Vagina (tissue), 2 donors: ENCODE measurements around the gene LSM3. TPM values are rescaled to one million over a fixed set of nuclear protein-coding genes. Genes with fewer than 3 reads are reported as not detected.

Source experiments
- DNase-seq, 2 donors: peaks; one replicate each; pipeline ENCODE4 v3.0.0-alpha.2; 2017; ENCODE audit errors: extremely low spot score in 2 of 2
- H3K27ac ChIP-seq: fragments of 200-600 bp; sonication (generic); one replicate; pipeline ENCODE4 v1.5.1; 2019
- H3K27me3 ChIP-seq: fragments of 200-600 bp; sonication (generic); one replicate; pipeline ENCODE4 v1.5.1; 2019
- H3K36me3 ChIP-seq, 2 donors: fragments of 200-600 bp; sonication (generic); one replicate each; pipeline ENCODE4 v1.5.1; 2017 to 2019
- H3K4me1 ChIP-seq: fragments of 200-600 bp; sonication (generic); one replicate; pipeline ENCODE4 v1.5.1; 2019
- H3K4me3 ChIP-seq, 2 donors: fragments of 200-600 bp; sonication (generic); 1 replicate in 1 of 2; 2 replicates in 1 of 2; pipeline ENCODE4 v1.5.1; 2016 to 2019
- H3K9me3 ChIP-seq: fragments of 200-600 bp; sonication (generic); one replicate; pipeline ENCODE4 v1.5.1; 2019
- CTCF ChIP-seq, 3 experiments: fragments of 450-650 bp in 2 of 3; fragments of 200-600 bp in 1 of 3; sonication (generic) in 1 of 3; IDR thresholded peaks; one replicate each; pipeline ENCODE4 v1.5.1; 2017 to 2019; ENCODE audit warnings: antibody characterized with exemption in 3 of 3, mild to moderate bottlenecking in 2 of 3, moderate library complexity in 2 of 3
- POLR2A ChIP-seq, 2 donors: fragments of 450-650 bp; IDR thresholded peaks; one replicate each; pipeline ENCODE4 v1.6.1; 2017; ENCODE audit warnings: antibody characterized with exemption in 2 of 2, mild to moderate bottlenecking in 2 of 2, moderate library complexity in 2 of 2
- POLR2AphosphoS5 ChIP-seq, 2 donors: sonication (generic); formaldehyde crosslinking; IDR thresholded peaks; one replicate each; pipeline ENCODE4 v1.9.0; 2017; ENCODE audit warnings: antibody characterized with exemption in 2 of 2, mild to moderate bottlenecking in 2 of 2, low read depth in 1 of 2; ENCODE audit not compliant: insufficient read depth in 1 of 2
- intact Hi-C: fragments of 100-400 bp; cut with DNase I; formaldehyde crosslinking; loops from one replicate; pipeline ENCODE4 v1.15.1; 2023
- total RNA-seq: library from RNA; depleted of rRNA; stranded (reverse); fragments of >200 nt; gene quantifications from one replicate; pipeline ENCODE4 v1.2.3, GENCODE V29; 2016

The LSM3 gene
- 6.4 TPM for total RNA-seq

DNA sequence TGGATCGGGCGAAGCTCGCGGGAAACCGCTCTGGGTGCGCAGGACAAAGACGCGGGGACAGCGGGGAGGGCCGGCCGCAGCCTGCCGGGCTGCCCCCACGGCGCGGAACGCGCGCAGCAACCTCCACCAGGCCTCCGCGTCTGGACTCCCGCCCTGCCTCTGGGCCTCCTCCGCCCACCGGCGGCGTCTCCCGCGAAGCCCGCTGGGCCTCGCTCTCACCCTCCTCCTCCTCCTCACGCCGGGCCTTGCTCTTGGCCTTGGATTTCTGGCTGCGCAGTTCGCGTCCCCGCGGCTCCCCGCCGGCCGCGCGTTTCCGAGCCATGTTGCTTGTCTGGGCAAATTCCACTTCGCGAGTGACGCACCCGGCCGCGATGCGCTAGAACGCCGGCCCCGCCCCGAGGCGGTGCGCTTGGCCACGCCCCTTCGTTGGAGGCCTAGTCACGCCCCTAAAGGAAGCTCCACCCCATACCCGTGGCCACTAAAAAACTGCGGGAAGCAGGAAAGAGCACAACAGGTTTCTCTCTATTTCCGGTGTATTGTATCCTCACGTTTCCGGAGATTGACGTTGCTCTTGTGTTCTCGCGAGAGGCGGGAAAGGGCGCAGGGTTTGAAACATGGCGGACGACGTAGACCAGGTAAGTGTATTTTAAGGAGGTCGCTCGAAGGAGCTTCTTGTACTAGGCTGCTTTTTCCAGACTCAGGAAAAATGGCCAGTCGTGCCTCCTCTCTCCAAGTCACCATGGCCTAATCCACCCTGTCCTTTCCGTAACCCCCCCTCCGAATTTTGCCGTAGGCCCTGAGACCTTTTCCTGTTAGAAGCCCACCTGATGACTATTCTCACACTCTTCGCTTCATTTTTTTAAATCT, at the start of gene LSM3, which contains the start of gene XPC:
Gene LSM3 (plus strand): TSS at position 571 of the 867 bp plus-strand sequence. CDS start 44 bp downstream, at position 615.
Gene XPC (minus strand): TSS at position 355 of the 867 bp plus-strand sequence. CDS start 33 bp downstream, at position 322.
- Histone ChIP-seq H3K9me3 (no peaks in the 10 kb centered on the region), H3K27ac (peak within 1 kb of the TSS; percentile 88), H3K4me3 (peak within 1 kb of the TSS; percentile 66 to 82), H3K27me3 (no peaks in the 10 kb centered on the region), H3K4me1 (peaks cover 50% of the 10 kb centered on the region), H3K36me3 (peaks cover 0 to 11% of the 10 kb centered on the region in 2 donors)
- DNase-seq, result peak; percentile 99
- TF ChIP-seq CTCF (IDR thresholded peaks at IDR 0.05) (peak in 1 of 3 experiments; percentile 6), POLR2A (IDR thresholded peaks at IDR 0.05) (peak; percentile 80 to 97), POLR2AphosphoS5 (IDR thresholded peaks at IDR 0.05; ENCODE audit: insufficient read depth in 1 of 2, low read depth in 1 of 2) (peak; percentile 99 to 100)
- intact Hi-C loops, result no loop called here

DNA sequence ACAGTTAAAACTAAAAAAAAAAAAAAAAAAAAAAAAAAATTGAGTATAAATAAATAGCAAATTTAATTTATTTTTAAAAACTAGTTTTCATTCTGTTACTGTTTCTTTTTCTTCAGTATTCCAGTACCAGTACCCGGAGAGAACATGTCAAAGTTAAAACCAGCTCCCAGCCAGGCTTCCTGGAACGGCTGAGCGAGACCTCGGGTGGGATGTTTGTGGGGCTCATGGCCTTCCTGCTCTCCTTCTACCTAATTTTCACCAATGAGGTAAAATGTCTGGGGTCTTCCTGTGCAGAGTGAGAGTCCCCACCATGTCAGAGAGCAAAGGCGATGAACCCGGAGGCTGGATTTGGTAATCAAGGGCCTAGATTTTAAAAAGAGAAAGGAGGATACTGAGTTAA, 49.3 kb upstream of the LSM3 start:
- Histone ChIP-seq H3K4me3 (no peak overlapping the region), H3K27me3 (no peaks in the 10 kb centered on the region), H3K4me1 (peaks cover 26% of the 10 kb centered on the region), H3K9me3 (no peaks in the 10 kb centered on the region), H3K36me3 (peaks cover 0 to 49% of the 10 kb centered on the region in 2 donors), H3K27ac (no peak overlapping the region)
- DNase-seq, result no peak
- intact Hi-C loops, result loop anchor here (5.0 kb wide), 1 partner anchor 53 kb away; no protein-coding TSS in a partner anchor
- TF ChIP-seq CTCF (IDR thresholded peaks at IDR 0.05), result no peak
- no peak for TF ChIP-seq POLR2AphosphoS5 (IDR thresholded peaks at IDR 0.05; ENCODE audit: insufficient read depth in 1 of 2, low read depth in 1 of 2)
- TF ChIP-seq POLR2A (IDR thresholded peaks at IDR 0.05), result no peak

- Histone ChIP-seq H3K27me3 (no peaks in the 10 kb centered on the region), H3K36me3 (peaks cover 0 to 58% of the 10 kb centered on the region in 2 donors), H3K9me3 (no peaks in the 10 kb centered on the region), H3K27ac (no peak overlapping the region), H3K4me1 (peaks cover 26% of the 10 kb centered on the region), H3K4me3 (no peak overlapping the region)
- no peak for DNase-seq
- TF ChIP-seq POLR2AphosphoS5 (IDR thresholded peaks at IDR 0.05; ENCODE audit: insufficient read depth in 1 of 2, low read depth in 1 of 2), result no peak
- TF ChIP-seq POLR2A (IDR thresholded peaks at IDR 0.05), result no peak
- TF ChIP-seq CTCF (IDR thresholded peaks at IDR 0.05), result no peak
- intact Hi-C loops, result loop anchor here (10.0 kb wide), 1 partner anchor 235 kb away; no protein-coding TSS in a partner anchor
Observed at GRCh38 chr3:14130230-14130629, 48.4 kb upstream of the LSM3 start.

DNA sequence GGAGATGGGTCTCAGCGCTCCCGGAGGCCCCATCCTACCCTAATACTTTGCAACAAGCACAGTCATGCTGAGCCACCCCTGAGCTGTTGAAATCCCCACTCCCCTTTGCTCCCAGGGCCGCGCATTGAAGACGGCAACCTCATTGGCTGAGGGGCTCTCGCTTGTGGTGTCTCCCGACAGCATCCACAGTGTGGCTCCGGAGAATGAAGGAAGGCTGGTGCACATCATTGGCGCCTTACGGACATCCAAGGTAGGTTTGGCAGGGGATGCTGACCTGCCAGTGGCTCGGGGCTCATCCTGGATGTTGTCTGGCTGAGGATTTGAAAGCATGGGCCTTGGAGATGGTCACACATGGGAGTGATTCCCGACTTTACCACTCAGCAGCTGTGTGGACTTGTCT, 47.9 kb upstream of the LSM3 start:
- TF ChIP-seq POLR2A (IDR thresholded peaks at IDR 0.05) (no peak), CTCF (IDR thresholded peaks at IDR 0.05) (no peak), POLR2AphosphoS5 (IDR thresholded peaks at IDR 0.05; ENCODE audit: insufficient read depth in 1 of 2, low read depth in 1 of 2) (no peak)
- H3K27ac ChIP-seq, result no peak overlapping the region
- peaks cover 0 to 63% of the 10 kb centered on the region in 2 donors for H3K36me3 ChIP-seq
- intact Hi-C loops, result loop anchor here (10.0 kb wide), 1 partner anchor 236 kb away; no protein-coding TSS in a partner anchor
- no peak overlapping the region for H3K4me3 ChIP-seq
- no peaks in the 10 kb centered on the region for H3K27me3 ChIP-seq
- no peak for DNase-seq
- no peaks in the 10 kb centered on the region for H3K9me3 ChIP-seq
- H3K4me1 ChIP-seq, result peaks cover 25% of the 10 kb centered on the region
